CD4-positive, CD25-positive, alpha-beta regulatory T cell (primary cell): Measurements from ENCODE around the gene PEX13. TPM values are rescaled to one million over a fixed set of nuclear protein-coding genes. Genes with fewer than 3 reads are reported as not detected.

Source experiments
- ATAC-seq, 2 donors: fragments of 150-1000 bp; cut with Tn5 transposase; one replicate each; pipeline ENCODE4 v1.10.0; 2021; ENCODE audit warnings: low read depth in 2 of 2, moderate number of reproducible peaks in 2 of 2, moderate library complexity in 1 of 2
- DNase-seq, 3 donors: peaks; one replicate each; pipeline versions ENCODE4 v3.0.0 to v3.0.0-alpha.2; 2012 to 2022; ENCODE audit warnings: mixed read lengths in 1 of 3
- H3K27ac ChIP-seq: one replicate; pipeline ENCODE4 v1.7.0; 2013; ENCODE audit warnings: mild to moderate bottlenecking, low read length; ENCODE audit not compliant: insufficient read depth, poor library complexity, severe bottlenecking
- H3K27me3 ChIP-seq: one replicate; pipeline ENCODE4 v1.7.0; 2013; ENCODE audit warnings: low read length; ENCODE audit not compliant: control insufficient read depth, insufficient read depth
- H3K36me3 ChIP-seq: one replicate; pipeline ENCODE4 v1.7.0; 2013; ENCODE audit warnings: mild to moderate bottlenecking, low read length, moderate library complexity; ENCODE audit not compliant: control insufficient read depth, insufficient read depth
- H3K4me1 ChIP-seq: 2 replicates; pipeline ENCODE4 v1.7.0; 2013; ENCODE audit warnings: mild to moderate bottlenecking, low read length; ENCODE audit not compliant: insufficient read depth, control insufficient read depth, poor library complexity, severe bottlenecking
- H3K4me3 ChIP-seq: one replicate; pipeline ENCODE4 v1.7.0; 2013; ENCODE audit warnings: low read depth, mild to moderate bottlenecking, low read length, moderate library complexity
- H3K9me3 ChIP-seq, 2 experiments: 1 replicate in 1 of 2; 2 replicates in 1 of 2; pipeline ENCODE4 v1.7.0; 2013; ENCODE audit warnings: low read length in 2 of 2, mild to moderate bottlenecking in 1 of 2, moderate library complexity in 1 of 2; ENCODE audit not compliant: control insufficient read depth in 2 of 2
- H3K27ac Mint-ChIP-seq, 3 donors: one replicate each; pipeline ENCODE4 v1.8.0; 2020 to 2022; ENCODE audit warnings: mild to moderate bottlenecking in 3 of 3, mixed read lengths in 3 of 3, moderate library complexity in 2 of 3
- H3K27me3 Mint-ChIP-seq: one replicate; pipeline ENCODE4 v1.8.0; 2022; ENCODE audit warnings: mild to moderate bottlenecking, mixed read lengths
- H3K36me3 Mint-ChIP-seq: one replicate; pipeline ENCODE4 v1.8.0; 2020; ENCODE audit warnings: mixed read lengths
- H3K4me1 Mint-ChIP-seq, 4 donors: one replicate each; pipeline ENCODE4 v1.8.0; 2020 to 2022; ENCODE audit warnings: mixed read lengths in 4 of 4, mild to moderate bottlenecking in 1 of 4
- H3K4me3 Mint-ChIP-seq, 4 donors: one replicate each; pipeline ENCODE4 v1.8.0; 2020 to 2022; ENCODE audit warnings: mild to moderate bottlenecking in 4 of 4, mixed read lengths in 4 of 4, moderate library complexity in 3 of 4
- H3K9me3 Mint-ChIP-seq, 7 donors: one replicate each; pipeline ENCODE4 v1.8.0; 2020 to 2022; ENCODE audit warnings: mixed read lengths in 7 of 7, mild to moderate bottlenecking in 3 of 7, moderate library complexity in 2 of 7
- polyA plus RNA-seq, 4 donors: library from polyadenylated mRNA; unstranded; fragments of 300-500 nt; fragmentation: Illumina TruSeq; gene quantifications; one replicate each; pipeline ENCODE4 v1.2.3, GENCODE V29; 2021
- total RNA-seq: library from RNA; stranded (reverse); gene quantifications from one replicate; pipeline ENCODE4 v1.2.3, GENCODE V29; 2022

Gene PEX13
- total RNA-seq (13.1 TPM), polyA plus RNA-seq (10 to 100 TPM in 3 of 4 donors, 1 to 10 TPM in 1; 9.4 to 15.6 (median 13.6) TPM)

- H3K4me1 ChIP-seq, result peaks cover 19% of the 10 kb centered on the region
- ATAC-seq, result peak; percentile 85
Measured at GRCh38 chr2:61017556-61018317, at the start of gene PEX13, which contains the start of gene PUS10. PEX13 (plus strand) TSS chr2:61017720; CDS start chr2:61017760, 40 bp downstream. PUS10 (minus strand) TSS chr2:61018255; CDS start chr2:61011890, 6,365 bp downstream.

GRCh38 chr2:60972889-60973656, 44.4 kb upstream of the PEX13 start:
- Mint-ChIP-seq H3K27ac (no peak overlapping the region), H3K27me3 (no peaks in the 10 kb centered on the region)
- no peak overlapping the region for H3K27ac ChIP-seq

More at GRCh38 chr2:61017556-61018317, at the start of gene PEX13, which contains the start of gene PUS10:
- H3K9me3 ChIP-seq, result no peaks in the 10 kb centered on the region
- H3K4me3 Mint-ChIP-seq, result peak within 1 kb of the TSS; percentile 95 to 100 (median 98)
- peaks cover 3% of the 10 kb centered on the region for H3K36me3 ChIP-seq
- H3K27me3 ChIP-seq, result no peaks in the 10 kb centered on the region
- H3K9me3 Mint-ChIP-seq, result peaks cover 0 to 2% (median 0%) of the 10 kb centered on the region in 7 donors
- peaks cover 20 to 68% (median 22%) of the 10 kb centered on the region in 4 donors for H3K4me1 Mint-ChIP-seq
- H3K27me3 Mint-ChIP-seq, result no peaks in the 10 kb centered on the region
- H3K36me3 Mint-ChIP-seq, result peaks cover 13% of the 10 kb centered on the region
- peak within 1 kb of the TSS; percentile 82 for H3K27ac ChIP-seq
- H3K27ac Mint-ChIP-seq, result peak within 1 kb of the TSS; percentile 95 to 99 (median 98)
- peak within 1 kb of the TSS; percentile 99 for H3K4me3 ChIP-seq
- peak in 2 of 3 donors; percentile 51 to 83 for DNase-seq

GRCh38 chr2:60973705-60974104, 43.8 kb upstream of the PEX13 start:
- Histone ChIP-seq H3K4me1 (peaks cover 5% of the 10 kb centered on the region), H3K36me3 (no peaks in the 10 kb centered on the region), H3K9me3 (no peaks in the 10 kb centered on the region), H3K4me3 (no peak overlapping the region), H3K27ac (no peak overlapping the region), H3K27me3 (no peaks in the 10 kb centered on the region)
- no peak overlapping the region for H3K4me3 Mint-ChIP-seq
- H3K27me3 Mint-ChIP-seq, result no peaks in the 10 kb centered on the region
- ATAC-seq, result no peak
- peak overlapping the region in 1 of 3 donors; percentile 51 for H3K27ac Mint-ChIP-seq
- DNase-seq, result no peak
- H3K9me3 Mint-ChIP-seq, result no peaks in the 10 kb centered on the region
- no peaks in the 10 kb centered on the region for H3K36me3 Mint-ChIP-seq
- peaks cover 11 to 35% (median 16%) of the 10 kb centered on the region in 4 donors for H3K4me1 Mint-ChIP-seq

More at GRCh38 chr2:60972889-60973656, 44.4 kb upstream of the PEX13 start:
- H3K36me3 Mint-ChIP-seq, result no peaks in the 10 kb centered on the region
- peaks cover 7 to 37% (median 16%) of the 10 kb centered on the region in 4 donors for H3K4me1 Mint-ChIP-seq
- ATAC-seq (no peak), DNase-seq (no peak)
- H3K4me3 ChIP-seq, result no peak overlapping the region
- H3K36me3 ChIP-seq, result no peaks in the 10 kb centered on the region
- no peaks in the 10 kb centered on the region for H3K27me3 ChIP-seq
- H3K4me1 ChIP-seq, result peaks cover 5% of the 10 kb centered on the region
- no peaks in the 10 kb centered on the region for H3K9me3 Mint-ChIP-seq
- H3K9me3 ChIP-seq, result no peaks in the 10 kb centered on the region
- H3K4me3 Mint-ChIP-seq, result no peak overlapping the region

GRCh38 chr2:60974652-60975051, 42.9 kb upstream of the PEX13 start:
- Histone ChIP-seq H3K27ac (no peak overlapping the region), H3K27me3 (no peaks in the 10 kb centered on the region), H3K9me3 (no peaks in the 10 kb centered on the region), H3K36me3 (no peaks in the 10 kb centered on the region), H3K4me3 (no peak overlapping the region), H3K4me1 (peaks cover 5% of the 10 kb centered on the region)
- no peak overlapping the region for H3K27ac Mint-ChIP-seq
- H3K4me3 Mint-ChIP-seq, result no peak overlapping the region
- DNase-seq (no peak), ATAC-seq (no peak)
- no peaks in the 10 kb centered on the region for H3K27me3 Mint-ChIP-seq
- no peaks in the 10 kb centered on the region for H3K9me3 Mint-ChIP-seq
- peaks cover 11 to 37% (median 16%) of the 10 kb centered on the region in 4 donors for H3K4me1 Mint-ChIP-seq
- no peaks in the 10 kb centered on the region for H3K36me3 Mint-ChIP-seq

- H3K27ac Mint-ChIP-seq, result peak overlapping the region in 2 of 3 donors; percentile 23 to 48
- Histone ChIP-seq H3K27me3 (no peaks in the 10 kb centered on the region), H3K27ac (no peak overlapping the region), H3K36me3 (no peaks in the 10 kb centered on the region), H3K9me3 (no peaks in the 10 kb centered on the region), H3K4me1 (peaks cover 3% of the 10 kb centered on the region), H3K4me3 (no peak overlapping the region)
- no peaks in the 10 kb centered on the region for H3K36me3 Mint-ChIP-seq
- ATAC-seq (no peak), DNase-seq (no peak)
- no peaks in the 10 kb centered on the region for H3K9me3 Mint-ChIP-seq
- no peak overlapping the region for H3K4me3 Mint-ChIP-seq
- H3K4me1 Mint-ChIP-seq, result peaks cover 11 to 42% (median 15%) of the 10 kb centered on the region in 4 donors
- no peaks in the 10 kb centered on the region for H3K27me3 Mint-ChIP-seq
Measured at GRCh38 chr2:60976256-60976850, 41.2 kb upstream of the PEX13 start.

GRCh38 chr2:60976875-60977561, 40.5 kb upstream of the PEX13 start:
- Histone ChIP-seq H3K4me1 (no peaks in the 10 kb centered on the region), H3K36me3 (no peaks in the 10 kb centered on the region), H3K9me3 (no peaks in the 10 kb centered on the region), H3K4me3 (no peak overlapping the region), H3K27ac (no peak overlapping the region), H3K27me3 (no peaks in the 10 kb centered on the region)
- Mint-ChIP-seq H3K27ac (peak overlapping the region in 2 of 3 donors; percentile 37 to 67), H3K27me3 (no peaks in the 10 kb centered on the region), H3K36me3 (no peaks in the 10 kb centered on the region), H3K4me3 (no peak overlapping the region), H3K4me1 (peaks cover 11 to 40% (median 14%) of the 10 kb centered on the region in 4 donors), H3K9me3 (no peaks in the 10 kb centered on the region)
- ATAC-seq, result no peak
- DNase-seq, result peak in 1 of 3 donors; percentile 35

- H3K4me3 ChIP-seq, result no peak overlapping the region
- Mint-ChIP-seq H3K36me3 (no peaks in the 10 kb centered on the region), H3K27me3 (no peaks in the 10 kb centered on the region), H3K27ac (peak overlapping the region in 2 of 3 donors; percentile 37 to 67), H3K4me1 (peaks cover 11 to 38% (median 14%) of the 10 kb centered on the region in 4 donors), H3K4me3 (no peak overlapping the region), H3K9me3 (no peaks in the 10 kb centered on the region)
- no peaks in the 10 kb centered on the region for H3K27me3 ChIP-seq
- no peak for DNase-seq
- ATAC-seq, result no peak
- H3K4me1 ChIP-seq, result no peaks in the 10 kb centered on the region
- H3K9me3 ChIP-seq, result no peaks in the 10 kb centered on the region
- no peaks in the 10 kb centered on the region for H3K36me3 ChIP-seq
- no peak overlapping the region for H3K27ac ChIP-seq
Measured at GRCh38 chr2:60977562-60977895, 40.0 kb upstream of the PEX13 start.
